ENCODE measurements around the gene TMEFF2.

TMEFF2 gene

GRCh38 chr2:191947235-191947634, 247.5 kb downstream of the TMEFF2 start:
- no peaks in the 10 kb centered on the region for H3K79me2 ChIP-seq
- no peaks in the 10 kb centered on the region for H3K27me3 ChIP-seq (ENCODE audit: control insufficient read depth, insufficient read depth, low read length)
- H3K4me3 ChIP-seq (ENCODE audit: low read depth, low read length), result no peak overlapping the region
- no peak overlapping the region for H2AFZ ChIP-seq
- no peak overlapping the region for H3K27ac ChIP-seq
- TF ChIP-seq CTCF (IDR thresholded peaks at IDR 0.05), result no peak
- H3K36me3 ChIP-seq (ENCODE audit: control insufficient read depth, insufficient read depth, low read length), result no peaks in the 10 kb centered on the region
- H3K9ac ChIP-seq, result no peak overlapping the region
- H3K4me1 ChIP-seq, result no peaks in the 10 kb centered on the region
- H3K9me3 ChIP-seq (ENCODE audit: control insufficient read depth, low read length), result no peaks in the 10 kb centered on the region
- H3K4me2 ChIP-seq (ENCODE audit: low read length), result no peak overlapping the region

- Histone ChIP-seq H3K4me3 (ENCODE audit: low read depth, low read length) (no peak overlapping the region), H3K79me2 (no peaks in the 10 kb centered on the region), H3K36me3 (ENCODE audit: control insufficient read depth, insufficient read depth, low read length) (no peaks in the 10 kb centered on the region)
These were observed 248.1 kb downstream of the TMEFF2 start for GRCh38 chr2:191946471-191947182.

DNA sequence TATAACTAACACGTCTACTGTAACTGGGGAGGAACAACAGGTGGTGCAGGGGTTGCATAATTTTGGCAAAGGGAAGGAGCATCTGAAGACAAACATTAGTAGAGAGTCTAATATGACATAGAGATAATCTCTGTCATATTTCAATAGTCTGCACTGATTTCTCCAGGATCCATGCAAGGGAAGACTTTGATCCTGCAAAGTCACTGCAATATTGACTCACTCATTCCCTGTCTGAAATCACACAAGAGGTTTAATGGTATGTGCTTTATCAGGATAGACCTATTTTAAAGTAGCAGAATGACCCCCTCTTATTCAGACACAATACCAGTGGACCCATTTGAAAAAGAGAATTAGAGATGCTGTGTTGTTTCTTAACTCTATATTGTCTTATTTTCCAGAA, 249.1 kb downstream of the TMEFF2 start:
- no peak overlapping the region for H3K4me2 ChIP-seq (ENCODE audit: low read length)

More at GRCh38 chr2:191946471-191947182, 248.1 kb downstream of the TMEFF2 start:
- Histone ChIP-seq H3K27ac (no peak overlapping the region), H3K9me3 (ENCODE audit: control insufficient read depth, low read length) (no peaks in the 10 kb centered on the region), H3K4me2 (ENCODE audit: low read length) (no peak overlapping the region), H2AFZ (no peak overlapping the region), H3K9ac (no peak overlapping the region), H3K4me1 (no peaks in the 10 kb centered on the region), H3K27me3 (ENCODE audit: control insufficient read depth, insufficient read depth, low read length) (no peaks in the 10 kb centered on the region)
- TF ChIP-seq CTCF (IDR thresholded peaks at IDR 0.05), result no peak

DNA sequence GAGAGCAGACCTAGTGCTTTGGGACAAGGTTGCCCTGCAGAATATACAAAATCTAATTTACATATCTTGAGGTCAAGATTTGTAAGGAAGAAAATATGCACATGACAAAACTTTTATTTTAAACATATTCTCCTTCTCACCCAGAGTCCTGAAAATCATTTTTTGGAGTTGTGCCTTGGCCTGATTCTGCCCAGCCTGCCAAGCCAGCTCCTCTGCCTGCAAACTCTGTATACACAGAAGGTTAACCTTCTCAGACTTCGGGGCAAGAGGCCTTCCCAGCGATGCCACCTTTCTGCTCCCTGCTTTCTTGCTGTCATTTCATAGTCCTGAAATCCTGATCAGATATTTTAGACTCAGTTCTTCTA, 252.0 kb downstream of the TMEFF2 start:
- Histone ChIP-seq H3K27me3 (ENCODE audit: control insufficient read depth, insufficient read depth, low read length) (no peaks in the 10 kb centered on the region), H3K4me3 (ENCODE audit: low read depth, low read length) (no peak overlapping the region), H2AFZ (no peak overlapping the region), H3K9ac (no peak overlapping the region), H3K36me3 (ENCODE audit: control insufficient read depth, insufficient read depth, low read length) (no peaks in the 10 kb centered on the region), H3K27ac (no peak overlapping the region), H3K79me2 (no peaks in the 10 kb centered on the region), H3K4me1 (no peaks in the 10 kb centered on the region), H3K9me3 (ENCODE audit: control insufficient read depth, low read length) (no peaks in the 10 kb centered on the region), H3K4me2 (ENCODE audit: low read length) (no peak overlapping the region)
- no peak for TF ChIP-seq CTCF (IDR thresholded peaks at IDR 0.05)

More for the DNA sequence above, 249.1 kb downstream of the TMEFF2 start:
- H3K4me1 ChIP-seq, result no peaks in the 10 kb centered on the region
- no peak overlapping the region for H3K27ac ChIP-seq
- TF ChIP-seq CTCF (IDR thresholded peaks at IDR 0.05), result no peak
- no peaks in the 10 kb centered on the region for H3K79me2 ChIP-seq
- no peak overlapping the region for H2AFZ ChIP-seq
- H3K27me3 ChIP-seq (ENCODE audit: control insufficient read depth, insufficient read depth, low read length), result no peaks in the 10 kb centered on the region
- H3K9ac ChIP-seq, result no peak overlapping the region
- H3K36me3 ChIP-seq (ENCODE audit: control insufficient read depth, insufficient read depth, low read length), result no peaks in the 10 kb centered on the region
- no peak overlapping the region for H3K4me3 ChIP-seq (ENCODE audit: low read depth, low read length)
- H3K9me3 ChIP-seq (ENCODE audit: control insufficient read depth, low read length), result no peaks in the 10 kb centered on the region
